ENCODE results near the gene TRIM37.

DNA sequence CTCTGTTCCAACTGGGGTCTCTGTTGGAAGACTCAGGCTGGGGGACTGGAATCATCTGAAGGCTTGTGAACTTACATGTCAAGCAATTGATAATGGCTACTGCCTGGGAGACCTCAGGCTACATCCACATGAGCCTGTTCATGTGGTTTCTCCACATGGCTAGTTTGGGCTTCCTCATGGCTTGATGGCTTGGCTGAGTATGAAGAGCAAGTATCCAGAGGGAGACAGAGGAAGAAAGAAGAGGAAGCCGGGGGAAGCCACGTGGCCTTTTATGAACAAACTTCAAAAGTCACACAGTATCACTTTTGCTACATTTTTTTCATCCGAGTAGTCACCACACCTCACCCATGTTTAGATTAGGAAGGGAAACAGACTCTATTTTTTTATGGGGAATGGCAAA, 158.9 kb downstream of the TRIM37 start:
- TF ChIP-seq, protein P1, sequence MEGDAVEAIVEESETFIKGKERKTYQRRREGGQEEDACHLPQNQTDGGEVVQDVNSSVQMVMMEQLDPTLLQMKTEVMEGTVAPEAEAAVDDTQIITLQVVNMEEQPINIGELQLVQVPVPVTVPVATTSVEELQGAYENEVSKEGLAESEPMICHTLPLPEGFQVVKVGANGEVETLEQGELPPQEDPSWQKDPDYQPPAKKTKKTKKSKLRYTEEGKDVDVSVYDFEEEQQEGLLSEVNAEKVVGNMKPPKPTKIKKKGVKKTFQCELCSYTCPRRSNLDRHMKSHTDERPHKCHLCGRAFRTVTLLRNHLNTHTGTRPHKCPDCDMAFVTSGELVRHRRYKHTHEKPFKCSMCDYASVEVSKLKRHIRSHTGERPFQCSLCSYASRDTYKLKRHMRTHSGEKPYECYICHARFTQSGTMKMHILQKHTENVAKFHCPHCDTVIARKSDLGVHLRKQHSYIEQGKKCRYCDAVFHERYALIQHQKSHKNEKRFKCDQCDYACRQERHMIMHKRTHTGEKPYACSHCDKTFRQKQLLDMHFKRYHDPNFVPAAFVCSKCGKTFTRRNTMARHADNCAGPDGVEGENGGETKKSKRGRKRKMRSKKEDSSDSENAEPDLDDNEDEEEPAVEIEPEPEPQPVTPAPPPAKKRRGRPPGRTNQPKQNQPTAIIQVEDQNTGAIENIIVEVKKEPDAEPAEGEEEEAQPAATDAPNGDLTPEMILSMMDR (IDR thresholded peaks at IDR 0.05 in 8 of 11, conservative IDR thresholded peaks at IDR 0.05 in 3 of 11) = no peak
- no peak for TF ChIP-seq POLR2A (IDR thresholded peaks at IDR 0.05)
- no peak for TF ChIP-seq POLR2AphosphoS5 (IDR thresholded peaks at IDR 0.05)

Data from spleen (tissue), 7 donors.